Measurements from ENCODE around the gene PLEKHO1. TPM values are rescaled to one million over a fixed set of nuclear protein-coding genes. Genes with fewer than 3 reads are reported as not detected.

The PLEKHO1 gene
- total and polyA plus RNA-seq, 4 donors: 41.6 to 88.0 (median 60.1) TPM

- no peak for TF ChIP-seq CTCF (IDR thresholded peaks at IDR 0.05; ENCODE audit: control extremely low read depth, extremely low read depth)
- WGBS, 2 donors: 42 to 65% methylated on average over 8 of the region's 8 CpGs
- Histone ChIP-seq H3K36me3 (ENCODE audit: control insufficient read depth in 4 of 4, insufficient read depth in 4 of 4, low read length in 4 of 4) (peaks cover 17 to 45% (median 35%) of the 10 kb centered on the region in 4 donors), H3K4me3 (no peak overlapping the region), H3K4me1 (ENCODE audit: control insufficient read depth in 5 of 5, insufficient read depth in 5 of 5, low read length in 5 of 5) (peaks cover 3 to 47% (median 22%) of the 10 kb centered on the region in 5 donors), H3K9me3 (ENCODE audit: control insufficient read depth in 4 of 4, insufficient read depth in 3 of 4, low read length in 3 of 4) (no peaks in the 10 kb centered on the region), H3K9ac (ENCODE audit: insufficient read depth in 1 of 2, low read length in 2 of 2) (peak overlapping the region in 1 of 2 donors; percentile 44), H3K27me3 (ENCODE audit: control insufficient read depth in 3 of 3, insufficient read depth in 3 of 3, low read length in 2 of 3) (no peaks in the 10 kb centered on the region), H3K27ac (ENCODE audit: low read depth in 1 of 2, low read length in 1 of 2) (peak overlapping the region in 1 of 2 donors; percentile 2)
- no peak for DNase-seq
- no peak for ATAC-seq (ENCODE audit: insufficient read depth, low FRiP score)
Measured at GRCh38 chr1:150159550-150159949, 9.8 kb downstream of the PLEKHO1 start.

DNA sequence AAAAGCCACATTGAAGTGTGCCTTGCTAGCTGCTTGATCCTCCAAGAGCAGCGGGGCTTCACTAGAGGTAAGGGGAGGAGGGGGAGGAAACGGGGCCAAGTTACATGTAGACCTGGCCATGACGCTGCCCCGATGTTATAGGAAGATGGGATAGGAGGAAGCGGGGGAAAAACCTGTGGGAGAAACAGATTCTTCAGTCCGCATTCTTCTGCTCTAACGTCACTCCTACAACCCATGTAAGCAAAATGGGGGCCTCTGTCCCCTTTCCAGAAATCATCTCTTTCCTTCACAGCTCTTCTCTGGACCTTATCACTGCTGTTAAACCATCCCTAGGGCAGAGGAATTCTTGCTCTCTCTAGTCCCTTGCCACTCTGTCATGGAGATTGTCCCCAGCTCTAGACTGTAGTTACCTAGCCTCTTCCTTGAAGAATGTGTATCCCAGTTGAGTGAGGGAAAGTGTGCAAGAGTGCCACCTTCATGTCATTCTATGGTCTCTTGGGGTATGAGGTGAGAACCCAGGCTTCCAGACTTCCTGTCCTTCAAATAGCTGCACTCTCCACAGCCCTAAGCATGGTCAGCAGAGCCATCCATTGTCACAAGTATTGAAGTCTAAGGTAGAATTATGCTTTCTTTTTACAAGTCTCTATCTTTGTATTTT lies 11.4 kb downstream of the PLEKHO1 start:
- Histone ChIP-seq H3K36me3 (ENCODE audit: control insufficient read depth in 4 of 4, insufficient read depth in 4 of 4, low read length in 4 of 4) (peaks cover 9 to 37% (median 23%) of the 10 kb centered on the region in 4 donors), H3K27ac (ENCODE audit: low read depth in 1 of 2, low read length in 1 of 2) (peak overlapping the region in 1 of 2 donors; percentile 85), H3K27me3 (ENCODE audit: control insufficient read depth in 3 of 3, insufficient read depth in 3 of 3, low read length in 2 of 3) (no peaks in the 10 kb centered on the region), H3K9me3 (ENCODE audit: control insufficient read depth in 4 of 4, insufficient read depth in 3 of 4, low read length in 3 of 4) (no peaks in the 10 kb centered on the region), H3K9ac (ENCODE audit: insufficient read depth in 1 of 2, low read length in 2 of 2) (peak overlapping the region in 1 of 2 donors; percentile 30), H3K4me3 (no peak overlapping the region), H3K4me1 (ENCODE audit: control insufficient read depth in 5 of 5, insufficient read depth in 5 of 5, low read length in 5 of 5) (peaks cover 3 to 53% (median 22%) of the 10 kb centered on the region in 5 donors)
- ATAC-seq (ENCODE audit: insufficient read depth, low FRiP score) (no peak), DNase-seq (no peak)
- TF ChIP-seq CTCF (IDR thresholded peaks at IDR 0.05; ENCODE audit: control extremely low read depth, extremely low read depth): no peak
- WGBS, 2 donors: 32 to 68% methylated on average over 7 of the region's 7 CpGs

GRCh38 chr1:150161747-150162581 lies 12.2 kb downstream of the PLEKHO1 start:
- H3K27me3 ChIP-seq (ENCODE audit: control insufficient read depth in 3 of 3, insufficient read depth in 3 of 3, low read length in 2 of 3): no peaks in the 10 kb centered on the region
- no peaks in the 10 kb centered on the region for H3K9me3 ChIP-seq (ENCODE audit: control insufficient read depth in 4 of 4, insufficient read depth in 3 of 4, low read length in 3 of 4)
- H3K36me3 ChIP-seq (ENCODE audit: control insufficient read depth in 4 of 4, insufficient read depth in 4 of 4, low read length in 4 of 4): peaks cover 9 to 29% (median 18%) of the 10 kb centered on the region in 4 donors
- H3K4me3 ChIP-seq: no peak overlapping the region
- peak overlapping the region; percentile 85 to 92 for H3K27ac ChIP-seq (ENCODE audit: low read depth in 1 of 2, low read length in 1 of 2)
- peaks cover 3 to 53% (median 22%) of the 10 kb centered on the region in 5 donors for H3K4me1 ChIP-seq (ENCODE audit: control insufficient read depth in 5 of 5, insufficient read depth in 5 of 5, low read length in 5 of 5)
- DNase-seq (peak in 2 of 3 donors; percentile 30 to 43), ATAC-seq (ENCODE audit: insufficient read depth, low FRiP score) (no peak)
- TF ChIP-seq CTCF (IDR thresholded peaks at IDR 0.05; ENCODE audit: control extremely low read depth, extremely low read depth): no peak
- peak overlapping the region in 1 of 2 donors; percentile 96 for H3K9ac ChIP-seq (ENCODE audit: insufficient read depth in 1 of 2, low read length in 2 of 2)
- whole genome bisulfite sequencing, 2 donors: 53 to 73% methylated on average over 9 of the region's 9 CpGs
